ENCODE data around the gene SLCO6A1. TPM values are rescaled to one million over a fixed set of nuclear protein-coding genes. Genes with fewer than 3 reads are reported as not detected.

SLCO6A1 gene
- total and polyA plus RNA-seq, 2 experiments from 2014 or later = 0.34 to 3.1 TPM

GRCh38 chr5:102414448-102414847 lies 84.4 kb downstream of the SLCO6A1 start:
- no peaks in the 10 kb centered on the region for H3K27me3 ChIP-seq (ENCODE audit: insufficient read depth)

More at GRCh38 chr5:102414448-102414847, 84.4 kb downstream of the SLCO6A1 start:
- no peaks in the 10 kb centered on the region for H3K27me3 Mint-ChIP-seq (ENCODE audit: insufficient read depth, low read depth, poor library complexity)
- H3K79me2 ChIP-seq (replicated peaks; ENCODE audit: insufficient read depth) = no peaks in the 10 kb centered on the region
- peaks cover 11% of the 10 kb centered on the region for H3K4me1 Mint-ChIP-seq
- H2AFZ ChIP-seq = no peak overlapping the region
- H3K36me3 ChIP-seq (ENCODE audit: insufficient read depth) = no peaks in the 10 kb centered on the region
- H3K4me3 ChIP-seq = no peak overlapping the region
- no peak for ATAC-seq
- DNase-seq (ENCODE audit: low spot score) = no peak
- H3K4me2 ChIP-seq = no peak overlapping the region
- TF ChIP-seq EZH2 (IDR thresholded peaks at IDR 0.05; ENCODE audit: low read depth, unreplicated experiment) (no peak), POLR2AphosphoS5 (IDR thresholded peaks at IDR 0.05; ENCODE audit: low read depth) (no peak), ZNF331 (CRISPR knock-in tag; IDR thresholded peaks at IDR 0.05; ENCODE audit: low read depth) (no peak), ETS1 (IDR thresholded peaks at IDR 0.05) (no peak), ZNF114 (CRISPR knock-in tag; IDR thresholded peaks at IDR 0.05) (no peak), REST (IDR thresholded peaks at IDR 0.05; ENCODE audit: unreplicated experiment) (no peak), ZNF462 (CRISPR knock-in tag; IDR thresholded peaks at IDR 0.05) (no peak), NANOG (IDR thresholded peaks at IDR 0.05; ENCODE audit: borderline replicate concordance) (no peak)
- no peak overlapping the region for H3K27ac ChIP-seq (ENCODE audit: low read depth)
- H3K4me3 Mint-ChIP-seq = no peak overlapping the region
- no peaks in the 10 kb centered on the region for H3F3A ChIP-seq (replicated peaks; ENCODE audit: low read depth)
- H3K27ac Mint-ChIP-seq = no peak overlapping the region
- no peaks in the 10 kb centered on the region for H3K36me3 Mint-ChIP-seq (ENCODE audit: low read depth)
- no peaks in the 10 kb centered on the region for H4K20me1 ChIP-seq (replicated peaks; ENCODE audit: insufficient read depth)
- no peaks in the 10 kb centered on the region for H3K4me1 ChIP-seq (ENCODE audit: insufficient read depth)
- 0 out of 2 replicates have a peak, but pooled peaks cover 8% of the 10 kb centered on the region for H3K9me2 ChIP-seq (ENCODE audit: insufficient read depth)
- H3K9me3 Mint-ChIP-seq = no peaks in the 10 kb centered on the region

All from GM23338 (cell line).